ENCODE measurements around the gene PRAMEF5.
"Not testable (repeated sequence)": the region's sequence is repeated elsewhere in the genome, so short reads cannot be mapped to it uniquely, and the experiment has no call there.

- TF ChIP-seq CTCF (conservative IDR thresholded peaks at IDR 0.05 in 1 of 2, IDR thresholded peaks at IDR 0.05 in 1 of 2; ENCODE audit: low read depth in 1 of 2, low read length in 2 of 2); EZH2 (IDR thresholded peaks at IDR 0.05; ENCODE audit: low read length, missing control alignments): not testable (repeated sequence)
Measured at GRCh38 chr1:13277016-13277415, 23.0 kb downstream of the PRAMEF5 start.
